Spleen (tissue), 11 donors: ENCODE measurements around the gene CDAN1. TPM values are rescaled to one million over a fixed set of nuclear protein-coding genes. Genes with fewer than 3 reads are reported as not detected.

Experiments used
- DNase-seq: peaks from one replicate; pipeline ENCODE4 v3.0.0-alpha.2; 2020
- H3K27ac ChIP-seq, 8 donors: fragments of 200-600 bp; sonication (generic) in 7 of 8; 1 replicate in 4 of 8; 2 replicates in 4 of 8; pipeline versions ENCODE4 v1.5.0 to v1.8.0; 2016 to 2021; ENCODE audit warnings: inconsistent platforms in 4 of 8, mild to moderate bottlenecking in 4 of 8, moderate library complexity in 1 of 8
- H3K27me3 ChIP-seq, 7 donors: fragments of 200-600 bp; sonication (generic) in 6 of 7; replicated peaks in 1 of 7; 1 replicate in 4 of 7; 2 replicates in 3 of 7; pipeline versions ENCODE4 v1.5.0 to v1.8.0; 2016 to 2021; ENCODE audit warnings: inconsistent platforms in 3 of 7, mild to moderate bottlenecking in 1 of 7
- H3K36me3 ChIP-seq, 6 donors: fragments of 200-600 bp; sonication (generic) in 5 of 6; 1 replicate in 4 of 6; 2 replicates in 2 of 6; pipeline versions ENCODE4 v1.5.0 to v1.8.0; 2016 to 2021; ENCODE audit warnings: inconsistent platforms in 2 of 6
- H3K4me1 ChIP-seq, 6 donors: fragments of 200-600 bp; sonication (generic) in 5 of 6; 1 replicate in 3 of 6; 2 replicates in 3 of 6; pipeline versions ENCODE4 v1.5.0 to v1.8.0; 2016 to 2021; ENCODE audit warnings: inconsistent platforms in 3 of 6
- H3K4me3 ChIP-seq, 8 donors: fragments of 200-600 bp; sonication (generic) in 7 of 8; 1 replicate in 4 of 8; 2 replicates in 4 of 8; pipeline versions ENCODE4 v1.5.0 to v1.8.0; 2016 to 2021; ENCODE audit warnings: inconsistent platforms in 4 of 8, mild to moderate bottlenecking in 4 of 8, moderate library complexity in 2 of 8
- H3K9me3 ChIP-seq, 8 donors: fragments of 200-600 bp; sonication (generic) in 7 of 8; 1 replicate in 4 of 8; 2 replicates in 4 of 8; pipeline versions ENCODE4 v1.5.0 to v1.8.0; 2016 to 2021; ENCODE audit warnings: inconsistent platforms in 4 of 8
- CTCF ChIP-seq, 11 experiments: fragments of 200-600 bp in 7 of 11; fragments of 450-650 bp in 4 of 11; sonication (generic) in 4 of 11; IDR thresholded peaks in 8 of 11; conservative IDR thresholded peaks in 3 of 11; 1 replicate in 7 of 11; 2 replicates in 4 of 11; pipeline versions ENCODE4 v1.4.0 to v1.8.0; 2016 to 2021; ENCODE audit warnings: antibody characterized with exemption in 11 of 11, inconsistent platforms in 4 of 11, mild to moderate bottlenecking in 1 of 11
- POLR2A ChIP-seq, 3 donors: fragments of 450-650 bp; IDR thresholded peaks; one replicate each; pipeline ENCODE4 v1.5.1; 2017; ENCODE audit warnings: antibody characterized with exemption in 3 of 3, mild to moderate bottlenecking in 1 of 3
- POLR2AphosphoS5 ChIP-seq, 3 donors: sonication (generic); formaldehyde crosslinking; IDR thresholded peaks; one replicate each; pipeline ENCODE4 v1.5.1; 2017; ENCODE audit warnings: antibody characterized with exemption in 3 of 3
- WGBS, 5 donors: extraction: QIAGEN DNeasy Blood & Tissue Kit in 3 of 5; methylation state at CpG; one replicate each; pipeline versions ENCODE4 v1.1.5 to v1.1.7; 2013 to 2018; 5-methylcytosine and 5-hydroxymethylcytosine counted together
- intact Hi-C: fragments of 100-400 bp; cut with DNase I; formaldehyde crosslinking; loops from one replicate; pipeline ENCODE4 v1.15.0; 2023; ENCODE audit warnings: low total_unique reads
- polyA plus RNA-seq, 3 donors: library from polyadenylated mRNA; stranded (reverse); fragments of 200-250 nt; gene quantifications; one replicate each; pipeline ENCODE4 v1.2.1, GENCODE V29; 2013
- total RNA-seq, 7 donors: library from RNA; depleted of rRNA in 3 of 7; stranded (reverse); fragments of >200 nt in 3 of 7; fragmentation: NEBNext Ultra II Directional in 4 of 7; extraction: Animal tissue kit (Norgen Biotek cat#: 25700) in 4 of 7; gene quantifications; one replicate each; pipeline versions ENCODE4 v1.1.0 to v1.2.1, GENCODE V29; 2016 to 2021
- donor health status: healthy with polysubstance abuse.
- donor health status: DM: no; HTN: no; CAD: no; lungs with moderate emphysema.
- donor health status: DM: no; HTN: no; CAD: no.
- donor health status: Bipolar disorder and iron deficiency.
- donor health status: healthy.
- donor health status: DM: no; HTN: no; CAD: no.
- donor health status: DM: yes; HTN: yes; CAD: no.

CDAN1 gene
- total and polyA plus RNA-seq, 10 donors = 7.5 to 21.6 (median 14.4) TPM

DNA sequence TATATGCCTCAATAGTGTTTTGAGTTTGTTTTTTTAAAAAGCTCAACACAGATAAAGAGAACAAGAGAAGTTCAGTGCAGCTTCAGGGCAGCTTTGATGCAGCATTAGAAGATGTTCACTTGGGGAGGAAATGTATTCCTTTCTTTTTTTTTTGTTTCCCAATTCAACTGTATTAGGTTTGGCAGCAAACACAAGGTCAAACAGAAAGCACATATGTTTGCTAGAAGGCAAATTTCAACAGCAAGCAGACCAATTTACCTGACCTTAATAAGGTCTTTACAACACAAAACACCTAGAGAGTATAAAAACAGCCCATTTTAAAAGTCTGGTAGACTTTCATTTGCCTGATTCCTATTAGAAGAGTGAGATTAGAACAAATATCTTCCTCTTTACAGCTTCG is 7.3 kb upstream of the CDAN1 start:
- 90 to 96% (median 95%) methylated on average over 1 of the region's 1 CpG for WGBS, 5 donors
- no peaks in the 10 kb centered on the region for H3K4me1 ChIP-seq
- TF ChIP-seq CTCF (IDR thresholded peaks at IDR 0.05 in 8 of 11, conservative IDR thresholded peaks at IDR 0.05 in 3 of 11) (no peak), POLR2A (IDR thresholded peaks at IDR 0.05) (no peak), POLR2AphosphoS5 (IDR thresholded peaks at IDR 0.05) (no peak)
- intact Hi-C loops = no loop called here
- H3K4me3 ChIP-seq = no peak overlapping the region
- H3K9me3 ChIP-seq = no peaks in the 10 kb centered on the region
- DNase-seq = no peak
- no peak overlapping the region for H3K27ac ChIP-seq
- peaks cover 0 to 49% (median 8%) of the 10 kb centered on the region in 6 donors for H3K36me3 ChIP-seq
- H3K27me3 ChIP-seq = no peaks in the 10 kb centered on the region

DNA sequence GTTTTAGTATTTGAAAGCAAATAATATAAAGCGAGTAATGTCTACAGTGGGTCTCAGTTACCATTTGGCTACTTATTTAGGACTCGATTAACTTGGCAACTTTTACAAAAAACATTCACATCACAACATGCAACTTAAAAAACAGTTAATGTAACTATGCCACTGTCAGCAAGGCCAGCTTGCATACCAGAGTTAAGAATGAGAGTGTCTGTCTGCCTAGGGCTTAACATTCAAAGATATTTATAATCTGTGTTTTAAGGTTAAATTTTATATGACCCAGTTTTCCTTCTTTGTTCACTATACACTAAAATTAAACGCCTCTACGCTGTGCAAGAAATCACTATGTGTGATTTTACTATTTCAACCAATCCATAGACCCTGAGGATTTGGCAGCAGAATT is 5.2 kb upstream of the CDAN1 start:
- Histone ChIP-seq H3K4me1 (peaks cover 3 to 11% (median 9%) of the 10 kb centered on the region in 6 donors), H3K36me3 (peaks cover 0 to 39% (median 8%) of the 10 kb centered on the region in 6 donors), H3K27ac (no peak overlapping the region), H3K9me3 (no peaks in the 10 kb centered on the region), H3K27me3 (no peaks in the 10 kb centered on the region), H3K4me3 (no peak overlapping the region)
- WGBS, 5 donors = 93 to 99% (median 94%) methylated on average over 4 of the region's 4 CpGs
- intact Hi-C loops = no loop called here
- DNase-seq = no peak
- TF ChIP-seq POLR2A (IDR thresholded peaks at IDR 0.05) (no peak), POLR2AphosphoS5 (IDR thresholded peaks at IDR 0.05) (no peak), CTCF (IDR thresholded peaks at IDR 0.05 in 8 of 11, conservative IDR thresholded peaks at IDR 0.05 in 3 of 11) (no peak)

- TF ChIP-seq POLR2A (IDR thresholded peaks at IDR 0.05) (no peak), POLR2AphosphoS5 (IDR thresholded peaks at IDR 0.05) (no peak), CTCF (IDR thresholded peaks at IDR 0.05 in 8 of 11, conservative IDR thresholded peaks at IDR 0.05 in 3 of 11) (no peak)
- 94 to 98% (median 97%) methylated on average over 2 of the region's 2 CpGs for WGBS, 5 donors
- Histone ChIP-seq H3K4me3 (no peak overlapping the region), H3K27ac (no peak overlapping the region), H3K27me3 (no peaks in the 10 kb centered on the region), H3K36me3 (peaks cover 0 to 34% (median 8%) of the 10 kb centered on the region in 6 donors), H3K9me3 (no peaks in the 10 kb centered on the region), H3K4me1 (peaks cover 3 to 12% (median 11%) of the 10 kb centered on the region in 6 donors)
- intact Hi-C loops = no loop called here
- DNase-seq = no peak
These were observed 4.8 kb upstream of the CDAN1 start for GRCh38 chr15:42741710-42742109.

GRCh38 chr15:42737529-42738328 is 801 bp upstream of the CDAN1 start:
- Histone ChIP-seq H3K27ac (peak overlapping the region; percentile 74 to 91 (median 86)), H3K36me3 (peaks cover 0 to 28% (median 14%) of the 10 kb centered on the region in 6 donors), H3K27me3 (no peaks in the 10 kb centered on the region), H3K4me1 (peaks cover 3 to 39% (median 26%) of the 10 kb centered on the region in 6 donors), H3K4me3 (peak overlapping the region; percentile 91 to 98 (median 96)), H3K9me3 (no peaks in the 10 kb centered on the region)
- TF ChIP-seq POLR2AphosphoS5 (IDR thresholded peaks at IDR 0.05) (no peak), CTCF (IDR thresholded peaks at IDR 0.05 in 8 of 11, conservative IDR thresholded peaks at IDR 0.05 in 3 of 11) (no peak), POLR2A (IDR thresholded peaks at IDR 0.05) (no peak)
- intact Hi-C loops = no loop called here
- 81 to 87% (median 86%) methylated on average over 21 of the region's 21 CpGs for WGBS, 5 donors
- DNase-seq = no peak
